ENCODE data around the gene PCMT1.
"Not testable (repeated sequence)": the region's sequence is repeated elsewhere in the genome, so short reads cannot be mapped to it uniquely, and the experiment has no call there.

Gene PCMT1

DNA sequence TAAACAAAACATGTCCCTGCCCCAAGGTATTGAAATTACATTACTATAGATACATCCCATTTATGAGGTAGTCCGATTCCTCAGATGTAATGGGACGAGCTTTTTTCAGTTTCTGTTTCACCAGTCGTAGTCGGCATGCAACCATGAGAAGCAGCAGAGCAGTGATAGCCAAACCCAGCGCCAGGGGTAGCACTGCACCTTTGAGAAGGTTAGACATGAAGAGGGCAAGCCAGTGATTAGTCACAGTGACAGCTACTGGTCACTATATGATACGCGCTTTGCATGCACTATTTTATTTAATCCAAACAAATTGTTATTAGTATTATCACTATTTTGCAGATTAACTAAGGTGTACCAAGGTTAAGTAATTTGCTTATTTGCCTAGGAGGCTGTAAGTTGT lies 71.0 kb downstream of the PCMT1 start:
- no peak for DNase-seq (ENCODE audit: low read depth, low spot score)

DNA sequence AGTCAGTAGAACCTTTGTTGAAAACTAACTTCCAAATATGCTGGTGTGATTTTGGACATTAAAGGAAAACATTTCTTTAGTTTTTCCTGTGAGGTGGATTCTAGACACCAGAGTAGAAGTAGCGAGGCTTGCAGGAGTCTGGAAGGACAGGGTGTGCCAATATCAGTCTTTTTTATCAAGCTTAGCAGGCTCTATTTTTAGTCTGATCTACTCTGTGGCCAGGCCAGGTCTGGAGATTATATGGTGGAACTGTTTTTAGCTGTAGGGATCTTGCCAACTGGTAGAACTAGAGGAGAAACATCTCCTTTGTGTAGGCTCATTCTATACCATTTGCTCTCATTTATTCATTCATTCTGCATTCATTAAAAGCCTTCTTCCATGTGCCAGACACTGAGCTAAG lies 72.0 kb downstream of the PCMT1 start:
- no peak for DNase-seq (ENCODE audit: low read depth, low spot score)

GRCh38 chr6:149823013-149823412 lies 73.5 kb downstream of the PCMT1 start:
- DNase-seq (ENCODE audit: low read depth, low spot score), result no peak

DNA sequence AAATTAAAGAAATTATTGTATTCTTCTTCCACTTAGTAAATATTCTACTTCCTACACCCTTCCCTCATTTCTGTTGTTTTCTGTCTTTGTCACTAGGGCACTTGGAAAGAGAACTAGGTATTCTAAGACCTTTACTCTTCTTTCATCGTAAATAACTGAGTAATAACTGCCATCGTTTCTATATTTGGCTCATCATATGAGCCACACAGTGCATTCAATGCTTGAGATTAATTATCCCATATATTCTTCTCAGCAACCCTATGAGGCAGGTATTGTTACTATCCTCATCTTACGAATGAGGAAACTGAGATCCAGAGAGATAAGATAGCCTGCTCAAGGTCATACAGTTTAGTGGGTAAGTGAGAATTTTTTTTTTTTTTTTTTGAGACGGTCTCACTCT lies 75.8 kb downstream of the PCMT1 start:
- no peak for DNase-seq (ENCODE audit: low read depth, low spot score)

GRCh38 chr6:149830731-149831307 lies 81.3 kb downstream of the PCMT1 start:
- DNase-seq (ENCODE audit: low read depth, low spot score), result peak; percentile 26

GRCh38 chr6:149831308-149831820 lies 81.8 kb downstream of the PCMT1 start:
- DNase-seq (ENCODE audit: low read depth, low spot score), result no peak

DNA sequence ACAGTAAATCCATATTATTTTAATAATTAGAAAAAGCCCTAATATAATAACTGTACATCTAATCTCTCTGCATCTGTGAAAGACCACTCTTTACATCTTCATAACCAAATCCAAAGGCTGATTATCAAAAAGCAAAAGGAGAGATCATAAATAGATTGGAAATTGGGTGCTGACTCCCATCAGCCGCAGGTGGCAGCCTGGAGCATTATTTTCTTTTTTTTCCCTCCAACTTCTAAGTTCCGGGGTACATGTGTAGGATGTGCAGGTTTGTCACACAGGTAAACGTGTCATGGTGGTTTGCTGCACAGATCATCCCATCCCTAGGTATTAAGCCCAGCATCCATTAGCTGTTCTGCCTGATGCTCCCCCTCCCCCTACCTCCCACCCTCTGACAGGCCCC lies 84.1 kb downstream of the PCMT1 start:
- DNase-seq (ENCODE audit: low read depth, low spot score), result no peak

- peak; percentile 85 for DNase-seq (ENCODE audit: low read depth, low spot score)
Measured at GRCh38 chr6:149834513-149835481, 85.3 kb downstream of the PCMT1 start.

GRCh38 chr6:149840345-149841075 lies 91.0 kb downstream of the PCMT1 start:
- DNase-seq (ENCODE audit: low read depth, low spot score), result peak; percentile 67

GRCh38 chr6:149842331-149842730 lies 92.8 kb downstream of the PCMT1 start:
- DNase-seq (ENCODE audit: low read depth, low spot score), result no peak

DNA sequence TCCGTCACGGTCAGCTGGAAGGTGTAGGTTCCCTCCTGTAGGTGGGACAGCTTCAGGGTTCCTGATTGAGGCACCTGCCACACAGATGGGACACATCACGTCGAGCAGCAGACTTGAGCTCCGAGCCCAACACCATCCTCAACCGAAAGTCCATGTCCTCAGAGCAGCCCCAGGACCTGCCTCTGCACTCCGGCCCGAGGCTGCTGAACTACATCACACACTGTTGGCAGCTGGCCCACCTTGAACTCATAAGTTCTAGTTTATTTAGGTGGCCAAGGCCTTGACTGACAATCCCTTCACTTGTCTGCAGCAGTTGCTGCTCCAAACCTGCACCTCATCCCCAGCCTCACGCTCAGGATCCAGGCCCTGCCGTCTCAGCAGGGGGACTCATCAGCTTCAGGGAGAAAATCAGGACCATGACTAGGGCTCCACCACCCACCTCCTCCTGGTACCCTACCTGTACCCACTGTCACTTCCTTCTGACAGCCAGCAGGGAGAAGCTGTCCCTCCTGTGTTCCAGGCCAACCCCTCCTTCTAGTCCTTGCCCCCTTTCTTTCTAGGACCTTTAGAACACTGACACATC lies 93.6 kb downstream of the PCMT1 start:
- DNase-seq (ENCODE audit: low read depth, low spot score), result no peak

- peak; percentile 40 for DNase-seq (ENCODE audit: low read depth, low spot score)
Measured at GRCh38 chr6:149844036-149844435, 94.5 kb downstream of the PCMT1 start.

DNA sequence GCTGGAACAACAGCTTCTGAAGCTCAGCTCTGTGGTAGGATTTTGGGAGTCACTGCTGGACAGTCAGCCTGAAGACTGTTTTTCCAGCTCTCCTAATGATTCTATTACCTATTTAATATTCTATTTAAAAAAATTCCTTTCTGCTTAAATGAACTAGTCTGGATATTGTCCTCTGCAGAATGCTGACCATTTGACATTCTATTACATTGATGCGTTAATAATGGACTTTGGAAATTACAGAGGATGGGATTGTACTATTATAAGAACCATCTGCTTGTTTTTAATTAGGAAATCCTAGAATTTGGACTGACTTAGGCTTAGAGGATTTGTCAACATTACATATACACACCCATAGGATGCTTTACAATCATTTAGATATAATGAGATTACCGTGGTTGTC lies 94.9 kb downstream of the PCMT1 start:
- DNase-seq (ENCODE audit: low read depth, low spot score), result no peak

- DNase-seq (ENCODE audit: low read depth, low spot score), result no peak
Measured at GRCh38 chr6:149845549-149845948, 96.0 kb downstream of the PCMT1 start.

- peak; percentile 94 for DNase-seq (ENCODE audit: low read depth, low spot score)
Measured at GRCh38 chr6:149846321-149846720, 96.8 kb downstream of the PCMT1 start.

GRCh38 chr6:149847939-149848267 lies 98.4 kb downstream of the PCMT1 start:
- peak; percentile 52 for DNase-seq (ENCODE audit: low read depth, low spot score)

DNA sequence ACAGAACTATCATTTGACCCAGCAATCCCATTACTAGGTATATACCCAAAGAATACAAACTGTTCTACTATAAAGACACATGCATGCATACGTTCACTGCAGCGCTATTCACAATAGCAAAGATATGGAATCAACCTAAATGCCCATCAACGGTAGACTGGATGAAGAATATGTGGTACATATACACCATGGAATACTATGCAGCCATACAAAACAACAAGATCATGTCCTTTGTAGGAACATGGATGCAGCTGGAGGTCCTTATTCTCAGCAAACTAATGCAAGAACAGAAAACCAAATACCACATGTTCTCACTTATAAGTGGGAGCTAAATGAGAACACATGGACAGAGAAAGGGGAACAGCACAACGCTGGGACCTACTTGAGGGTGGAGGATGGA lies 98.8 kb downstream of the PCMT1 start:
- not testable (repeated sequence) for DNase-seq (ENCODE audit: low read depth, low spot score)

DNA sequence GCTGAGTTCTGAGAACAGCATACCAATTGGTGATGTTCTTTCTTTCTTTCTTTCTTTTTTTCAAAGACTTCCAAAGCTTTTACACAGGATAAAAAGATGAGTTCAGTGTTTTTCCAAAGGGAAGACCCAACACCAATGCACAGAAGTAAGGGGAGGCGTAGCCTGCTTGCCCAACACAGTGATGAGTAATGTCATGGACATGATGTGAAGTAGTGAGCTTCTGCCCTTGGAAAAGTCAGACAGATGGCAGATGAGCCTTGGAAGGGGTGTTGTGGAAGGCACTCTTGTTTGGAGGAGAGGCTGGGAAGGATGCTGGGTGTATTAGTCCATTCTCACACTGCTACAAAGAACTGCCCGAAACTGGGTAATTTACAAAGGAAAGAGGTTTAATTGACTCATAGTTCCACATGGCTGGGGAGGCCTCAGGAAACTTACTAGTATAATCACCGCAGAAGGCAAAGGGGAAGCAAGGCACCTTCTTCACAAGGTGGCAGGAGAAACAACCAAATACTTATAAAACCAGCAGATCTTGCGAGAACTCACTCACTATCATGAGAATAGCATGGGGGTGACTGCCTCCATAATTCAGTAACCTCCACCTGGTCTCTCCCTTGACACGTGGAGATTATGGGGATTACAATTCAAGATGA lies 102.0 kb downstream of the PCMT1 start:
- no peak for DNase-seq (ENCODE audit: low read depth, low spot score)

DNA sequence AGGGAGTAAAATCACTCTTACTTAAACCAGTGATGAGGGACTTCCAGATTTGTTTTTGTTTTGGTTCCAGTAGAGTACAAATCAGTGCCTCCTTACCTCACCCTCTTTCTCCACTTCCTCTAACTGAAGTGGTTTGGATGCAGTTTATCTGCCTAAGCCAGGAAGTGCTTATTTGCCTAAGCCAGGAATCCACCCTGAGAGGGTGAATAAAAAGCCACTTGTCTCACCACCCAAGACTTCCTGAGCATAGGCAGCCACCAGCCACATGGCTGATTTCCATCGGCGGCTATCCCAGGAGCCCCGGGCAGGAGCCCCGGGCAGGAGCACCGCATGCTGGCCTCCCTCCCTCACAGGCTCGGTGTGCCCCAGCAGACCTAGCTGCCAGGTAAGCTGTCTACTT lies 102.6 kb downstream of the PCMT1 start:
- DNase-seq (ENCODE audit: low read depth, low spot score), result peak; percentile 60

DNA sequence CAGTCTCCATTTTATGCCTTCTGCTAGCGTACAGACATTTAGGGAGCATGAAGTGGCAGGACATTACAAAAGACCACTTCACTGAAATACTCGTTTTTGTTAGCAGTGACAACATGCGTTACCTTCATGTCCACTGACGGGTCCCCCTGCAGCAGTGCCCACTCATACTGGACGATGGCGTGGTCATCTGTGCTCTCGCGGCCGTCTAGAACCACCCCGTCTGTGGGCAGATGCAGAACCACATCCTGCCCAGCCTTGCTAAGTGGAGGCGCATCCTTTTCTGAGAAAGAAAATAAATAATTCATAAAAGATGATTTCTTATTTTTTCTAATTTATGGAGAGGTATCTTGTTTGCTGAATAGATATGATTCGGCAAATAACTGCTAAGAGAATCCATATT lies 103.3 kb downstream of the PCMT1 start:
- DNase-seq (ENCODE audit: low read depth, low spot score), result no peak

DNA sequence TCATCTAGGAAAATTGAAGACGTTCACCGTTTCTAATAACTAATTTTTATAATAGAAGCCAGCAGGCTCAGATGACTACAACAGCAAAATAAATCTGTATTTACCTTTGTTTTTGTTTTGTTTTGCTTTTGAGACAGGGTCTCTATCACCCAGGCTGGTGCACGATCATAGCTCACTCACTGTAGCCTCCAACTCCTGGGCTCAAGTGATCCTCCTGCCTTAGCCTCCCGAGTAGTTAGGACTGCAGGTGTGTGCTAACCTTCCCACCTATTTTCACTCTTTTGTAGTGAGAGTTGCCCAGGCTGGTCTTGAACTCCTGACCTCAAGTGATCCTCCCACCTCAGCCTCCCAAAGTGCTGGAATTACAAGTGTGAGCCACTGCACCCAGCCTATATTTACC lies 104.5 kb downstream of the PCMT1 start:
- not testable (repeated sequence) for DNase-seq (ENCODE audit: low read depth, low spot score)

Measured in astrocyte of the hippocampus (primary cell).